ENCODE results near the gene PCK2.

Gene PCK2

GRCh38 chr14:24083462-24083861 is 10.6 kb upstream of the PCK2 start:
- TF ChIP-seq CTCF (conservative IDR thresholded peaks at IDR 0.05; ENCODE audit: low read length) (no peak), EZH2phosphoT487 (IDR thresholded peaks at IDR 0.05; ENCODE audit: borderline replicate concordance) (no peak)
- Histone ChIP-seq H2AFZ (ENCODE audit: low read length) (no peak overlapping the region), H3K4me2 (ENCODE audit: low read depth, low read length, poor library complexity, severe bottlenecking) (no peak overlapping the region), H3K9me3 (ENCODE audit: insufficient read depth, low read depth, low read length) (no peaks in the 10 kb centered on the region), H3K9ac (ENCODE audit: low read depth, low read length, poor library complexity, severe bottlenecking) (no peak overlapping the region), H3K9me2 (replicated peaks; ENCODE audit: low read depth, low read length) (no peaks in the 10 kb centered on the region), H3K27me3 (ENCODE audit: insufficient read depth, low read length, poor library complexity, severe bottlenecking) (no peaks in the 10 kb centered on the region), H3K4me1 (ENCODE audit: insufficient read depth, low read length, poor library complexity, severe bottlenecking) (peaks cover 21% of the 10 kb centered on the region), H3K4me3 (ENCODE audit: low read length, poor library complexity, severe bottlenecking) (no peak overlapping the region), H3K36me3 (ENCODE audit: insufficient read depth, low read length) (no peaks in the 10 kb centered on the region), H4K20me1 (ENCODE audit: insufficient read depth, low read length, poor library complexity, severe bottlenecking) (no peaks in the 10 kb centered on the region), H3K79me2 (ENCODE audit: insufficient read depth, low read length) (no peaks in the 10 kb centered on the region), H3F3A (ENCODE audit: low read depth) (no peaks in the 10 kb centered on the region)

DNA sequence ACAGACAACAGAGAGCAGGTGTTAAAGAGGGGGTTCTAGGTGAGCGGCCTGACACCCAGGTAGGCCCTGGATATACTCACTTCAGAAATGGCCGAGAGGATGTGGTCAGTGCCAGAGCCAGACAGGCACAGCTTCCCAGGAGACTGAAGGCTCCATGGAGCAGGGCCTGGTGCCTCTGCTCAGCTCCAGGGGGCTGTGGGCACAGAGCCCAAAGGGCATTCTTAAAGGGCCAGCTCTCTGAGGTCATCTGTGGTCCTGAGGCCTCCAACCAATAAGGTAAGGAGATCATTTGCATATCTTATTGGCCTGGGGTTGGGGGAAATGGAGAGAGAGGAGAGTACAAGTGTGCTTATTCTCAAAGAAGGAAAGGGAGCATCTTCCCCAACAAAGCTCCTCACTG is 9.7 kb upstream of the PCK2 start:
- H3K79me2 ChIP-seq (ENCODE audit: insufficient read depth, low read length): no peaks in the 10 kb centered on the region
- H3K9me2 ChIP-seq (replicated peaks; ENCODE audit: low read depth, low read length): no peaks in the 10 kb centered on the region
- H3K9me3 ChIP-seq (ENCODE audit: insufficient read depth, low read depth, low read length): no peaks in the 10 kb centered on the region
- H2AFZ ChIP-seq (ENCODE audit: low read length): no peak overlapping the region
- H3K4me3 ChIP-seq (ENCODE audit: low read length, poor library complexity, severe bottlenecking): no peak overlapping the region
- H3F3A ChIP-seq (ENCODE audit: low read depth): no peaks in the 10 kb centered on the region
- H3K4me1 ChIP-seq (ENCODE audit: insufficient read depth, low read length, poor library complexity, severe bottlenecking): peaks cover 21% of the 10 kb centered on the region
- no peaks in the 10 kb centered on the region for H3K36me3 ChIP-seq (ENCODE audit: insufficient read depth, low read length)
- TF ChIP-seq EZH2phosphoT487 (IDR thresholded peaks at IDR 0.05; ENCODE audit: borderline replicate concordance): no peak
- TF ChIP-seq CTCF (conservative IDR thresholded peaks at IDR 0.05; ENCODE audit: low read length): no peak
- no peak overlapping the region for H3K4me2 ChIP-seq (ENCODE audit: low read depth, low read length, poor library complexity, severe bottlenecking)
- no peaks in the 10 kb centered on the region for H3K27me3 ChIP-seq (ENCODE audit: insufficient read depth, low read length, poor library complexity, severe bottlenecking)
- H4K20me1 ChIP-seq (ENCODE audit: insufficient read depth, low read length, poor library complexity, severe bottlenecking): no peaks in the 10 kb centered on the region
- no peak overlapping the region for H3K9ac ChIP-seq (ENCODE audit: low read depth, low read length, poor library complexity, severe bottlenecking)

GRCh38 chr14:24085215-24085614 is 8.9 kb upstream of the PCK2 start:
- TF ChIP-seq CTCF (conservative IDR thresholded peaks at IDR 0.05; ENCODE audit: low read length) (no peak), EZH2phosphoT487 (IDR thresholded peaks at IDR 0.05; ENCODE audit: borderline replicate concordance) (no peak)
- H3K4me1 ChIP-seq (ENCODE audit: insufficient read depth, low read length, poor library complexity, severe bottlenecking): peaks cover 13% of the 10 kb centered on the region

More at GRCh38 chr14:24085215-24085614, 8.9 kb upstream of the PCK2 start:
- Histone ChIP-seq H3K4me2 (ENCODE audit: low read depth, low read length, poor library complexity, severe bottlenecking) (no peak overlapping the region), H3K4me3 (ENCODE audit: low read length, poor library complexity, severe bottlenecking) (no peak overlapping the region), H3K9me2 (replicated peaks; ENCODE audit: low read depth, low read length) (no peaks in the 10 kb centered on the region), H3K36me3 (ENCODE audit: insufficient read depth, low read length) (no peaks in the 10 kb centered on the region), H2AFZ (ENCODE audit: low read length) (no peak overlapping the region), H3K9me3 (ENCODE audit: insufficient read depth, low read depth, low read length) (no peaks in the 10 kb centered on the region), H3K79me2 (ENCODE audit: insufficient read depth, low read length) (no peaks in the 10 kb centered on the region), H4K20me1 (ENCODE audit: insufficient read depth, low read length, poor library complexity, severe bottlenecking) (no peaks in the 10 kb centered on the region), H3K27me3 (ENCODE audit: insufficient read depth, low read length, poor library complexity, severe bottlenecking) (no peaks in the 10 kb centered on the region), H3F3A (ENCODE audit: low read depth) (no peaks in the 10 kb centered on the region), H3K9ac (ENCODE audit: low read depth, low read length, poor library complexity, severe bottlenecking) (no peak overlapping the region)

Data from Loucy (cell line).